Measurements from ENCODE around the gene ZNF780B.

The ZNF780B gene

GRCh38 chr19:39986643-39987042, 69.4 kb downstream of the ZNF780B start:
- H3K4me3 ChIP-seq (ENCODE audit: low read depth, low read length), result no peak overlapping the region
- TF ChIP-seq, protein P1, sequence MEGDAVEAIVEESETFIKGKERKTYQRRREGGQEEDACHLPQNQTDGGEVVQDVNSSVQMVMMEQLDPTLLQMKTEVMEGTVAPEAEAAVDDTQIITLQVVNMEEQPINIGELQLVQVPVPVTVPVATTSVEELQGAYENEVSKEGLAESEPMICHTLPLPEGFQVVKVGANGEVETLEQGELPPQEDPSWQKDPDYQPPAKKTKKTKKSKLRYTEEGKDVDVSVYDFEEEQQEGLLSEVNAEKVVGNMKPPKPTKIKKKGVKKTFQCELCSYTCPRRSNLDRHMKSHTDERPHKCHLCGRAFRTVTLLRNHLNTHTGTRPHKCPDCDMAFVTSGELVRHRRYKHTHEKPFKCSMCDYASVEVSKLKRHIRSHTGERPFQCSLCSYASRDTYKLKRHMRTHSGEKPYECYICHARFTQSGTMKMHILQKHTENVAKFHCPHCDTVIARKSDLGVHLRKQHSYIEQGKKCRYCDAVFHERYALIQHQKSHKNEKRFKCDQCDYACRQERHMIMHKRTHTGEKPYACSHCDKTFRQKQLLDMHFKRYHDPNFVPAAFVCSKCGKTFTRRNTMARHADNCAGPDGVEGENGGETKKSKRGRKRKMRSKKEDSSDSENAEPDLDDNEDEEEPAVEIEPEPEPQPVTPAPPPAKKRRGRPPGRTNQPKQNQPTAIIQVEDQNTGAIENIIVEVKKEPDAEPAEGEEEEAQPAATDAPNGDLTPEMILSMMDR (IDR thresholded peaks at IDR 0.05; ENCODE audit: borderline replicate concordance, insufficient read depth, low read depth, low read length), result no peak

DNA sequence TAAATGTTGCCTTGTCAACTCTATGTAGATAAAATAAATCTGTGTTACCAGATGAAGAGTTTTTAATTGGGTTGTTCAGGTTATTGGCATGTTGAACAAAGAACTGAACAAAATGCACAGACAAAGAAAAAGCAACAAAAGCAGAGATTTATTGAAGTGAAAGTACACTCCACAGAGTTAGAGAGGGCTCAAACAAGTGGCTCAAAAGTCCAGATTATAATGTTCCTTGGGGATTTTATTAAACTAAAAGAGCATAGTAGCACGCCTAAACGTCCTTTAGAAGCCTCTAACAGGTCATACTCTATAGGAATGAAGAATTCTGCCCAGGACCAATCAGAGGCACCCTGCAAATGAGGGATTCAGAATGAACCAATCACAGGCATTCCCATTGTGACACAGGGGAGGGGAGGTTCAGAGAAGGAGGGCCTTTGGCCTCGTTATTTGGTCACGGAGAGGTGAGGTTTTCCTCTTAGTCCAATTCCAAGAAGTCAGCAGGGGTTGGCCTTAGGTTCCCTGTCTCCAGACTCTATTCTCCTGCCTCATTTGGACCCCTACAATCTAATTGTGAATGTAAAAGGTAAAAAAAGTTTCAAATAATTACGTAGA, 72.2 kb downstream of the ZNF780B start:
- TF ChIP-seq, protein P1 (IDR thresholded peaks at IDR 0.05; ENCODE audit: borderline replicate concordance, insufficient read depth, low read depth, low read length), result no peak
- no peak overlapping the region for H3K4me3 ChIP-seq (ENCODE audit: low read depth, low read length)

- TF ChIP-seq, protein P1 (IDR thresholded peaks at IDR 0.05; ENCODE audit: borderline replicate concordance, insufficient read depth, low read depth, low read length), result no peak
Measured at GRCh38 chr19:39982883-39983282, 73.1 kb downstream of the ZNF780B start.

More at GRCh38 chr19:39982883-39983282, 73.1 kb downstream of the ZNF780B start:
- no peak overlapping the region for H3K4me3 ChIP-seq (ENCODE audit: low read depth, low read length)

Data from GM12875 (cell line).